GM21737 (cell line): ENCODE data around the gene SLC43A2.
"Not testable (repeated sequence)": the region's sequence is repeated elsewhere in the genome, so short reads cannot be mapped to it uniquely, and the experiment has no call there.

Experiments
- ATAC-seq: cut with Tn5 transposase; IDR thresholded peaks from one replicate; pipeline ENCODE4 v1.9.1; 2021; ENCODE audit warnings: mild to moderate bottlenecking, moderate library complexity; ENCODE audit not compliant: unreplicated experiment

The SLC43A2 gene

GRCh38 chr17:1545618-1546017 lies 83.0 kb downstream of the SLC43A2 start:
- no peak for ATAC-seq

- ATAC-seq: no peak
Observed at GRCh38 chr17:1542316-1542715, 86.3 kb downstream of the SLC43A2 start.

GRCh38 chr17:1541367-1541904 lies 87.2 kb downstream of the SLC43A2 start:
- ATAC-seq: no peak

- no peak for ATAC-seq
Observed at GRCh38 chr17:1539811-1540210, 88.8 kb downstream of the SLC43A2 start.

- no peak for ATAC-seq
Observed at GRCh38 chr17:1535737-1536136, 92.9 kb downstream of the SLC43A2 start.

GRCh38 chr17:1533661-1534325 lies 94.8 kb downstream of the SLC43A2 start:
- ATAC-seq: no peak

- ATAC-seq: no peak
Observed at GRCh38 chr17:1532836-1533602, 95.6 kb downstream of the SLC43A2 start.

- ATAC-seq: no peak
Observed at GRCh38 chr17:1529863-1530262, 98.8 kb downstream of the SLC43A2 start.

GRCh38 chr17:1526876-1527275 lies 101.8 kb downstream of the SLC43A2 start:
- ATAC-seq: not testable (repeated sequence)

GRCh38 chr17:1522626-1523025 lies 106.0 kb downstream of the SLC43A2 start:
- ATAC-seq: no peak

GRCh38 chr17:1521086-1521640 lies 107.5 kb downstream of the SLC43A2 start:
- ATAC-seq: no peak

- ATAC-seq: no peak
Observed at GRCh38 chr17:1519678-1520077, 109.0 kb downstream of the SLC43A2 start.
